HEK293 (cell line): Measurements from ENCODE around the gene CTSD.

Experiments
- CTCF ChIA-PET: fragments of 350-600 bp; formaldehyde crosslinking; extraction: SDS; loops from one replicate; lab custom pipeline; 2021; ENCODE audit warnings: antibody characterized with exemption; lab: Yijun Ruan, JAX
- POLR2A ChIA-PET: fragments of 300-600 bp; formaldehyde crosslinking; extraction: SDS; loops from one replicate; lab custom pipeline; 2020; ENCODE audit warnings: antibody characterized with exemption, inconsistent platforms; lab: Yijun Ruan, JAX
- H3K27ac ChIP-seq: fragments of 200-500 bp; sonication (Bioruptor generic); 2 replicates; pipeline ENCODE4 v1.5.1; 2014; ENCODE audit warnings: low read depth, low read length, control low read depth, inconsistent platforms; ENCODE audit errors: extremely low read depth
- H3K36me3 ChIP-seq, 2 experiments: fragments of 200-500 bp in 1 of 2; sonication (Bioruptor generic) in 1 of 2; 1 replicate in 1 of 2; 2 replicates in 1 of 2; pipeline ENCODE4 v1.5.1; 2014 to 2017; ENCODE audit warnings: inconsistent platforms in 2 of 2, low read length in 2 of 2; ENCODE audit not compliant: control insufficient read depth in 2 of 2, insufficient read depth in 1 of 2
- H3K4me1 ChIP-seq: fragments of 200-500 bp; sonication (Bioruptor generic); 2 replicates; pipeline ENCODE4 v1.5.1; 2014; ENCODE audit warnings: mild to moderate bottlenecking, low read length, inconsistent platforms; ENCODE audit not compliant: control insufficient read depth, insufficient read depth
- H3K4me3 ChIP-seq: 2 replicates; pipeline ENCODE4 v1.5.1; 2011; ENCODE audit warnings: low read depth, mild to moderate bottlenecking, control low read depth, low read length, moderate library complexity
- H3K9me3 ChIP-seq: fragments of 200-500 bp; sonication (Bioruptor generic); 2 replicates; pipeline ENCODE4 v1.5.1; 2014; ENCODE audit warnings: low read depth, low read length, inconsistent platforms; ENCODE audit not compliant: control insufficient read depth, insufficient read depth
- BCL11B ChIP-seq: fragments of 450-650 bp; formaldehyde crosslinking; IDR thresholded peaks from 2 replicates; pipeline ENCODE4 v1.5.1; 2016; ENCODE audit warnings: low read depth, missing biosample characterization, missing genetic modification characterization
- HOXC10 ChIP-seq: sonication (generic); formaldehyde crosslinking; IDR thresholded peaks from 2 replicates; pipeline ENCODE4 v1.8.1; 2023; ENCODE audit warnings: mild to moderate bottlenecking, missing genetic modification reagents
- IKZF3 ChIP-seq: fragments of 450-650 bp; IDR thresholded peaks from 2 replicates; pipeline ENCODE4 v1.5.0; 2018; ENCODE audit warnings: missing biosample characterization, mild to moderate bottlenecking, missing genetic modification characterization, moderate library complexity
- KLF8 ChIP-seq: fragments of 450-650 bp; formaldehyde crosslinking; IDR thresholded peaks from 2 replicates; pipeline ENCODE4 v1.5.1; 2016; ENCODE audit warnings: missing biosample characterization, missing genetic modification characterization
- MYNN ChIP-seq: fragments of 450-650 bp; formaldehyde crosslinking; IDR thresholded peaks from 2 replicates; pipeline ENCODE4 v1.5.1; 2016; ENCODE audit warnings: missing biosample characterization, missing genetic modification characterization, borderline replicate concordance
- MZF1 ChIP-seq: fragments of 450-650 bp; formaldehyde crosslinking; IDR thresholded peaks from 2 replicates; pipeline ENCODE4 v1.5.1; 2017; ENCODE audit warnings: missing biosample characterization, missing genetic modification characterization, borderline replicate concordance
- REST ChIP-seq: fragments of 450-650 bp; formaldehyde crosslinking; IDR thresholded peaks from 2 replicates; pipeline ENCODE4 v1.5.1; 2016; ENCODE audit warnings: missing biosample characterization, missing genetic modification characterization
- WT1 ChIP-seq: fragments of 450-650 bp; formaldehyde crosslinking; IDR thresholded peaks from 2 replicates; pipeline ENCODE4 v1.5.1; 2016; ENCODE audit warnings: missing biosample characterization, missing genetic modification characterization
- ZBTB1 ChIP-seq: fragments of 450-650 bp; formaldehyde crosslinking; IDR thresholded peaks from 2 replicates; pipeline ENCODE4 v1.5.1; 2016; ENCODE audit warnings: missing biosample characterization, missing genetic modification characterization
- ZBTB26 ChIP-seq: fragments of 450-650 bp; formaldehyde crosslinking; optimal IDR thresholded peaks from 2 replicates; pipeline ENCODE3; 2016; ENCODE audit warnings: missing biosample characterization, mild to moderate bottlenecking, missing genetic modification characterization
- ZNF239 ChIP-seq: fragments of 450-650 bp; formaldehyde crosslinking; IDR thresholded peaks from 2 replicates; pipeline ENCODE4 v1.5.1; 2016; ENCODE audit warnings: missing biosample characterization, missing genetic modification characterization
- ZNF501 ChIP-seq: fragments of 450-650 bp; formaldehyde crosslinking; IDR thresholded peaks from 2 replicates; pipeline ENCODE4 v1.5.1; 2016; ENCODE audit warnings: missing biosample characterization, missing genetic modification characterization
- ZNF510 ChIP-seq: fragments of 450-650 bp; formaldehyde crosslinking; IDR thresholded peaks from 2 replicates; pipeline ENCODE4 v1.5.1; 2018; ENCODE audit warnings: mild to moderate bottlenecking, missing genetic modification characterization, missing biosample characterization; ENCODE audit not compliant: insufficient replicate concordance
- ZNF585B ChIP-seq: fragments of 450-650 bp; formaldehyde crosslinking; IDR thresholded peaks from 2 replicates; pipeline ENCODE4 v1.5.1; 2016; ENCODE audit warnings: missing biosample characterization, missing genetic modification characterization
- ZNF626 ChIP-seq: fragments of 450-650 bp; sonication (Bioruptor Pico); formaldehyde crosslinking; IDR thresholded peaks from 2 replicates; pipeline ENCODE4 v1.5.1; 2018; ENCODE audit warnings: missing biosample characterization, missing genetic modification characterization, inconsistent platforms
- ZNF791 ChIP-seq: fragments of 450-650 bp; formaldehyde crosslinking; IDR thresholded peaks from 2 replicates; pipeline ENCODE4 v1.5.1; 2016; ENCODE audit warnings: missing biosample characterization, missing genetic modification characterization
- ZNF792 ChIP-seq: fragments of 450-650 bp; formaldehyde crosslinking; IDR thresholded peaks from 2 replicates; pipeline ENCODE4 v1.5.1; 2016; ENCODE audit warnings: missing biosample characterization, missing genetic modification characterization
- ZSCAN16 ChIP-seq: fragments of 450-650 bp; formaldehyde crosslinking; IDR thresholded peaks from 2 replicates; pipeline ENCODE4 v1.5.1; 2016; ENCODE audit warnings: missing biosample characterization, missing genetic modification characterization
- ZSCAN4 ChIP-seq: fragments of 450-650 bp; formaldehyde crosslinking; IDR thresholded peaks from 2 replicates; pipeline ENCODE4 v1.5.1; 2017; ENCODE audit warnings: missing biosample characterization, missing genetic modification characterization

Gene CTSD

GRCh38 chr11:1748636-1749394 lies 14.9 kb downstream of the CTSD start:
- H3K27ac ChIP-seq = no peak overlapping the region

GRCh38 chr11:1747753-1748635 lies 15.7 kb downstream of the CTSD start:
- no peak overlapping the region for H3K4me3 ChIP-seq
- TF ChIP-seq ZNF585B (tag by site-specific recombination) (no peak), ZBTB1 (no peak), ZNF792 (no peak), MYNN (tag by site-specific recombination) (no peak), MZF1 (tag by site-specific recombination) (no peak), WT1 (tag by site-specific recombination) (no peak), REST (tag by site-specific recombination) (peak; percentile 42; the same call in 1 of the 2 replicates), ZNF510 (tag by site-specific recombination) (no peak), ZNF791 (tag by site-specific recombination) (no peak)
- H3K36me3 ChIP-seq = peaks cover 0 to 12% of the 10 kb centered on the region in 2 experiments; a peak in 1 of 3 replicates
- ChIA-PET POLR2A (no interaction called here), CTCF (interaction anchor here (0.7 kb wide), 1 partner anchor 134 kb away, joined by 3 read pairs; no protein-coding TSS in a partner anchor)
- H3K4me1 ChIP-seq = no peaks in the 10 kb centered on the region; the same call in 1 of the 2 replicates
- H3K27ac ChIP-seq = no peak overlapping the region
- no peaks in the 10 kb centered on the region for H3K9me3 ChIP-seq

More at GRCh38 chr11:1748636-1749394, 14.9 kb downstream of the CTSD start:
- Histone ChIP-seq H3K4me1 (no peaks in the 10 kb centered on the region; the same call in 1 of the 2 replicates), H3K36me3 (peaks cover 0 to 20% of the 10 kb centered on the region in 2 experiments; a peak in 1 of 3 replicates), H3K9me3 (no peaks in the 10 kb centered on the region), H3K4me3 (no peak overlapping the region; the same call in 1 of the 2 replicates)
- TF ChIP-seq ZNF501 (tag by site-specific recombination) (no peak), ZBTB26 (tag by site-specific recombination) (peak; percentile 13)
- POLR2A ChIA-PET = no interaction called here
- CTCF ChIA-PET = interaction anchor here (0.7 kb wide), 1 partner anchor 133 kb away, joined by 3 read pairs; no protein-coding TSS in a partner anchor

GRCh38 chr11:1746956-1747752 lies 16.6 kb downstream of the CTSD start:
- ChIA-PET POLR2A (no interaction called here), CTCF (no interaction called here)
- Histone ChIP-seq H3K27ac (no peak overlapping the region), H3K9me3 (no peaks in the 10 kb centered on the region), H3K4me1 (no peaks in the 10 kb centered on the region; the same call in 1 of the 2 replicates), H3K4me3 (no peak overlapping the region), H3K36me3 (peaks cover 0 to 4% of the 10 kb centered on the region in 2 experiments; a peak in 1 of 3 replicates)
- no peak for TF ChIP-seq IKZF3 (tag by site-specific recombination)
- TF ChIP-seq ZNF239 = no peak
- TF ChIP-seq ZSCAN4 (tag by site-specific recombination) = no peak
- TF ChIP-seq BCL11B (tag by site-specific recombination) = no peak
- no peak for TF ChIP-seq ZNF626
- no peak for TF ChIP-seq ZSCAN16 (tag by site-specific recombination)
- TF ChIP-seq HOXC10 = no peak
- no peak for TF ChIP-seq MYNN (tag by site-specific recombination)
- no peak for TF ChIP-seq KLF8
